Measurements from ENCODE around the gene TUBA1C. TPM values are rescaled to one million over a fixed set of nuclear protein-coding genes. Genes with fewer than 3 reads are reported as not detected.
"Not testable (repeated sequence)": the region's sequence is repeated elsewhere in the genome, so short reads cannot be mapped to it uniquely, and the experiment has no call there.

Gene TUBA1C
- total RNA-seq, 4 donors from 2014 or later: 67.8 to 649 (median 241) TPM

GRCh38 chr12:49304161-49304560 lies 39.3 kb downstream of the TUBA1C start:
- no peak for DNase-seq (ENCODE audit: low spot score)
- ATAC-seq (ENCODE audit: low FRiP score): no peak

DNA sequence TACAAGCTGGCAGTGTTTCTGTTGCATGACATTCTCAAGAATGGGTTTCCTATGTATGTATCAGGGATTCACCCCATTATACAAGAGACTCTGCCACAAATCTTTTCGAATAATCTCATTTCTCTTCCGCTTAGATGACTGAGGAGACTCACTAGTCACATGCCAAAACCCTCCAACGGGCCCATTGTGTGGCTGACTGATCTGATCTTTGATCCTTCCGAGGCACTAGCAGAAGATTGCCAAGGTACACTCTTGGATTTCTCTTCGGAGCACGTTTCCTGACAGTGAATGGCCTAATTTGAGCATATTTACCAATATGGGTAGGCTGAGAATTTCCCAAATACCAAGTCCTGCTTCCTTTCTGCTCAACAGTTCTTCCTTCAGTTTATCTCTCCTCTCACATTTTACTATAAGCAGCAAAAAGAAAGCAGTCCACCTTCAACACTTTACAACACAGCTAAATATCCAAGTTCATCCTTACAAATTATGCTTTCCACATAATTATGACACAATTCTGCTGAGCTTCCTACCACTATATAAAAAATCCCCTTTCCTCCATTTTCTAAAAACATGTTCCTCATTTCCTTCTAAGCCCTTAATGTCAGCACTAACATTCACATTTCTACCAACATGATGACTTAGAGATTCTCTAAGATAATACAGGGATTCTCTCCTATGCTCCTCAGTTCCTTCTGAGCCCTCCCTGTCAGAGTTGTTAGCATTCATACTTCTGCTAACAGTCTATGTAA lies 41.1 kb downstream of the TUBA1C start:
- no peak for DNase-seq (ENCODE audit: low spot score)
- no peak for TF ChIP-seq CTCF (IDR thresholded peaks at IDR 0.05)
- ATAC-seq (ENCODE audit: low FRiP score): no peak

More at GRCh38 chr12:49304161-49304560, 39.3 kb downstream of the TUBA1C start:
- no peak for TF ChIP-seq CTCF (IDR thresholded peaks at IDR 0.05)

- no peak for DNase-seq (ENCODE audit: low spot score)
- no peak for TF ChIP-seq CTCF (IDR thresholded peaks at IDR 0.05)
- ATAC-seq (ENCODE audit: low FRiP score): no peak
Measured at GRCh38 chr12:49309386-49309785, 44.5 kb downstream of the TUBA1C start.

DNA sequence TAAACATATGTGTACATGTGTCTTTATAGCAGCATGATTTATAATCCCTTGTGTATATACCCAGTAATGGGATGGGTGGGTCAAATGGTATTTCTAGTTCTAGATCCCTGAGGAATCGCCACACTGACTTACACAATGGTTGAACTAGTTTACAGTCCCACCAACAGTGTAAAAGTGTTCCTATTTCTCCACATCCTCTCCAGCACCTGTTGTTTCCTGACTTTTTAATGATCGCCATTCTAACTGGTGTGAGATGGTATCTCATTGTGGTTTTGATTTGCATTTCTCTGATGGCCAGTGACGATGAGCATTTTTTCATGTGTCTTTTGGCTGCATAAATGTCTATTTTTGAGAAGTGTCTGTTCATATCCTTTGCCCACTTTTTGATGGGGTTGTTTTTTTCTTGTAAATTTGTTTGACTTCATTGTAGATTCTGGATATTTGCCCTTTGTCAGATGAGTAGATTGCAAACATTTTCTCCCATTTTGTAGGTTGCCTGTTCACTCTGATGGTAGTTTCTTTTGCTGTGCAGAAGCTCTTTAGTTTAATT lies 45.6 kb downstream of the TUBA1C start:
- not testable (repeated sequence) for DNase-seq (ENCODE audit: low spot score); ATAC-seq (ENCODE audit: low FRiP score)

GRCh38 chr12:49314811-49315210 lies 49.9 kb downstream of the TUBA1C start:
- ATAC-seq (ENCODE audit: low FRiP score): no peak
- no peak for TF ChIP-seq CTCF (IDR thresholded peaks at IDR 0.05)

DNA sequence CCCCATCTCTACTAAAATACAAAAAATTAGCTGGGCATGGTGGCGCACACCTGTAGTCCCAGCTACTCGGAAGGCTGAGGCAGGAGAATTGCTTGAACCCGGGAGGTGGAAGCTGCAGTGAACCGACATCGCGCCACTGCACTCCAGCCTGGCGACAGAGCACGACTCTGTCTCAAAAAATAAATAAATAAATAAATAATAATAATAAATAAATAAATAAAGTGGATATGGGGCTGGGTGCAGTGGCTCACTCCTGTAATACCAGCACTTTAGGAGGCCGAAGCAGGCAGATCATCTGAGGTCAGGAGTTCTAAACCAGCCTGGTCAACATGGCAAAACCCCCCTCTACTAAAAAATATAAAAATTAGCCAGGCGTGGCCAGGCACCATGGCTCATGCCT lies 52.2 kb downstream of the TUBA1C start:
- ATAC-seq (ENCODE audit: low FRiP score); DNase-seq (ENCODE audit: low spot score): not testable (repeated sequence)

More at GRCh38 chr12:49314811-49315210, 49.9 kb downstream of the TUBA1C start:
- no peak for DNase-seq (ENCODE audit: low spot score)

DNA sequence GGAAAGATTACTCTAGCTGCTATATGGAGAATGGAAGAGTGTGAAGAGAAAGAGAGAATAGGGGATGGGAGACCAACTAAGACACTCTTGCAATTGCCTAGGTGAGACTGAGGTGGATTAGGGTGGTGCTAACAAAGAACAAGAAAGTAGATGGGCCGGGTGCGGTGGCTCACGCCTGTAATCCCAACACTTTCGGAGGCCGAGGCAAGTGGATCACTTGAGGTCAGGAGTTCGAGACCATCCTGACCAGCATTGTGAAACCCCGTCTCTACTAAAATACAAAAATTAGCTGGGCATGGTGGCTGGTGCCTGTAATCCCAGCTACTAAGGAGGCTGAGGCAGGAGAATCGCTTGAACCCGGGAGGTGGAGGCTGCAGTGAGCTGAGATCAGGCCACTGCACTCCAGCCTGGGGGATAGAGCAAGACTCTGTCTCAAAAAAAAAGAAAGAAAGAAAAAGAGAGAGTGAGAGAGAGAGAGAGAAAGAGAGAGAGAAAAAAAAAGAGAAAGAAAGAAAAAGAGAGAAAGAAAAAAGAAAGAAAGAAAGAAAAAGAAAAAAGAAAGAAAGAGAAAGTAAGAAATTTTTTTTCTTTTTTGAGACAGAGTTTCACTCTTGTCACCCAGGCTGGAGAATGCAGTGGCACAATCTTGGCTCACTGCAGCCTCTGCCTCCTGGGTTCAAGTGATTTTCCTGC lies 55.7 kb downstream of the TUBA1C start:
- DNase-seq (ENCODE audit: low spot score); ATAC-seq (ENCODE audit: low FRiP score): not testable (repeated sequence)

- DNase-seq (ENCODE audit: low spot score) (no peak), ATAC-seq (ENCODE audit: low FRiP score) (peak; percentile 4)
- no peak for TF ChIP-seq CTCF (IDR thresholded peaks at IDR 0.05)
Measured at GRCh38 chr12:49322367-49322707, 57.5 kb downstream of the TUBA1C start.
